Keratinocyte (primary cell): ENCODE measurements around the gene AEN. TPM values are rescaled to one million over a fixed set of nuclear protein-coding genes. Genes with fewer than 3 reads are reported as not detected.

Experiments used
- DNase-seq: peaks from one replicate; pipeline ENCODE4 v3.0.0-alpha.2; 2011; ENCODE audit warnings: low read depth, missing footprints, low spot score
- FAIRE-seq: peaks from 2 replicates; lab custom pipeline; 2011; peaks lifted over from hg19 to GRCh38; lab: Jason Lieb, UNC
- H2AFZ ChIP-seq: 2 replicates; pipeline ENCODE4 v1.6.0; 2012; ENCODE audit warnings: low read length, control low read depth, inconsistent platforms; ENCODE audit not compliant: control insufficient read depth
- H3K27ac ChIP-seq: 2 replicates; pipeline ENCODE4 v1.5.1; 2011; ENCODE audit warnings: low read length; ENCODE audit not compliant: control insufficient read depth, insufficient read depth
- H3K27me3 ChIP-seq: 3 replicates; pipeline ENCODE4 v1.6.0; 2011; ENCODE audit warnings: low read length; ENCODE audit not compliant: control insufficient read depth, insufficient read depth; ENCODE audit errors: extremely low read depth
- H3K36me3 ChIP-seq, 2 experiments: 2 replicates in 1 of 2; 3 replicates in 1 of 2; pipeline ENCODE4 v1.5.1; 2011; ENCODE audit warnings: low read length in 2 of 2, mild to moderate bottlenecking in 1 of 2; ENCODE audit not compliant: control insufficient read depth in 2 of 2, insufficient read depth in 2 of 2; ENCODE audit errors: extremely low read depth in 1 of 2
- H3K4me1 ChIP-seq: 3 replicates; pipeline ENCODE4 v1.5.1; 2011; ENCODE audit warnings: low read length; ENCODE audit not compliant: control insufficient read depth, insufficient read depth; ENCODE audit errors: extremely low read depth
- H3K4me2 ChIP-seq: 3 replicates; pipeline ENCODE4 v1.6.0; 2011; ENCODE audit warnings: low read depth, low read length; ENCODE audit not compliant: control insufficient read depth, insufficient read depth; ENCODE audit errors: extremely low read depth
- H3K4me3 ChIP-seq, 3 experiments: fragments of 200-600 bp in 1 of 3; sonication (generic) in 1 of 3; 2 replicates in 2 of 3; 3 replicates in 1 of 3; pipeline ENCODE4 v1.5.1; 2011 to 2016; ENCODE audit warnings: low read length in 3 of 3, mild to moderate bottlenecking in 3 of 3, control low read depth in 2 of 3, inconsistent platforms in 1 of 3, low read depth in 1 of 3, mixed read lengths in 1 of 3, mixed run types in 1 of 3, moderate library complexity in 1 of 3; ENCODE audit not compliant: control insufficient read depth in 2 of 3, insufficient read depth in 2 of 3; ENCODE audit errors: extremely low read depth in 1 of 3
- H3K79me2 ChIP-seq: 2 replicates; pipeline ENCODE4 v1.6.0; 2012; ENCODE audit warnings: low read length; ENCODE audit not compliant: control insufficient read depth, insufficient read depth
- H3K9ac ChIP-seq: 3 replicates; pipeline ENCODE4 v1.6.0; 2011; ENCODE audit warnings: low read length; ENCODE audit not compliant: control insufficient read depth, insufficient read depth; ENCODE audit errors: extremely low read depth
- H3K9me1 ChIP-seq: 3 replicates; pipeline ENCODE4 v1.6.0; 2011; ENCODE audit warnings: low read length; ENCODE audit not compliant: control insufficient read depth, insufficient read depth; ENCODE audit errors: extremely low read depth
- H3K9me3 ChIP-seq: 2 replicates; pipeline ENCODE4 v1.5.1; 2012; ENCODE audit warnings: low read depth, low read length; ENCODE audit not compliant: control insufficient read depth
- H4K20me1 ChIP-seq: 3 replicates; pipeline ENCODE4 v1.6.0; 2011; ENCODE audit warnings: low read length; ENCODE audit not compliant: control insufficient read depth, insufficient read depth; ENCODE audit errors: extremely low read depth
- CTCF ChIP-seq, 3 experiments: IDR thresholded peaks in 1 of 3; conservative IDR thresholded peaks in 1 of 3; optimal IDR thresholded peaks in 1 of 3; 2 replicates in 2 of 3; 3 replicates in 1 of 3; pipeline versions ENCODE3 to v1.5.1; 2011; ENCODE audit warnings: low read length in 3 of 3, mild to moderate bottlenecking in 3 of 3, moderate library complexity in 2 of 3, control low read depth in 1 of 3, inconsistent platforms in 1 of 3; ENCODE audit not compliant: insufficient read depth in 2 of 3; ENCODE audit errors: extremely low read depth in 1 of 3
- EZH2 ChIP-seq: IDR thresholded peaks from one replicate; pipeline ENCODE4 v1.6.1; 2012; ENCODE audit warnings: inconsistent platforms, mild to moderate bottlenecking, low read length, moderate library complexity
- dilution Hi-C: fragments of 300-500 bp; cut with MboI; formaldehyde crosslinking; loops from one replicate; pipeline ENCODE4 v1.7.0; 2020; ENCODE audit warnings: low sequenced_read_pairs; ENCODE audit not compliant: extremely low pct_ligation_motif_present
- polyA plus RNA-seq, 5 experiments: library from polyadenylated mRNA; depleted of rRNA in 3 of 5; stranded (reverse) in 3 of 5; stranded (forward) in 1 of 5; unstranded in 1 of 5; fragments of >200 nt; gene quantifications; 1 replicate in 1 of 5; 2 replicates in 3 of 5; 3 replicates in 1 of 5; pipeline versions ENCODE4 v1.2.1 to v1.2.3, GENCODE V29; 2011 to 2012; ENCODE audit warnings: missing spikeins in 2 of 5, low read depth in 1 of 5, low replicate concordance in 1 of 5

Gene AEN
- polyA plus RNA-seq, 1 donor (not counting 4 experiments of a cell fraction or from before 2014, with no cell fraction given), result 27.5 TPM

- Histone ChIP-seq H3K9me1 (peaks cover 2% of the 10 kb centered on the region), H3K9me3 (no peaks in the 10 kb centered on the region), H3K27ac (no peak overlapping the region), H3K36me3 (peaks cover 4 to 5% of the 10 kb centered on the region in 2 experiments), H4K20me1 (peaks cover 12% of the 10 kb centered on the region), H2AFZ (no peak overlapping the region), H3K27me3 (no peaks in the 10 kb centered on the region), H3K79me2 (peaks cover 20% of the 10 kb centered on the region), H3K4me2 (no peak overlapping the region), H3K4me1 (peaks cover 17% of the 10 kb centered on the region), H3K9ac (no peak overlapping the region), H3K4me3 (no peak overlapping the region)
- DNase-seq (no peak), FAIRE-seq (no peak)
- dilution Hi-C loops, result no loop called here
- no peak for TF ChIP-seq CTCF (optimal IDR thresholded peaks at IDR 0.05 in 1 of 3, IDR thresholded peaks at IDR 0.05 in 1 of 3, conservative IDR thresholded peaks at IDR 0.05 in 1 of 3; ENCODE audit: extremely low read depth in 1 of 3, insufficient read depth in 2 of 3, low read length in 3 of 3)
- TF ChIP-seq EZH2, result no peak
Measured at GRCh38 chr15:88618686-88619085, 2.5 kb upstream of the AEN start.

- dilution Hi-C loops, result no loop called here
- FAIRE-seq, result no peak
Measured at GRCh38 chr15:88619796-88620195, 1.3 kb upstream of the AEN start.

More at GRCh38 chr15:88619796-88620195, 1.3 kb upstream of the AEN start:
- Histone ChIP-seq H3K27me3 (no peaks in the 10 kb centered on the region), H3K4me2 (no peak overlapping the region), H4K20me1 (peaks cover 20% of the 10 kb centered on the region), H3K4me3 (no peak overlapping the region), H3K9me1 (peaks cover 6% of the 10 kb centered on the region), H3K9me3 (no peaks in the 10 kb centered on the region), H3K4me1 (peaks cover 20% of the 10 kb centered on the region), H3K9ac (no peak overlapping the region), H3K79me2 (peaks cover 31% of the 10 kb centered on the region), H3K36me3 (peaks cover 11 to 14% of the 10 kb centered on the region in 2 experiments), H3K27ac (no peak overlapping the region), H2AFZ (no peak overlapping the region)
- no peak for TF ChIP-seq EZH2
- TF ChIP-seq CTCF (optimal IDR thresholded peaks at IDR 0.05 in 1 of 3, IDR thresholded peaks at IDR 0.05 in 1 of 3, conservative IDR thresholded peaks at IDR 0.05 in 1 of 3; ENCODE audit: extremely low read depth in 1 of 3, insufficient read depth in 2 of 3, low read length in 3 of 3), result no peak
- DNase-seq, result no peak
